HG03354 (cell line): ENCODE results near the gene IGF1R.

Experiments used
- ATAC-seq: cut with Tn5 transposase; IDR thresholded peaks from one replicate; pipeline ENCODE4 v1.9.1; 2021; ENCODE audit warnings: mild to moderate bottlenecking; ENCODE audit not compliant: unreplicated experiment, poor library complexity, severe bottlenecking

The IGF1R gene

GRCh38 chr15:98737159-98737558 lies 88.8 kb downstream of the IGF1R start:
- ATAC-seq, result no peak

- no peak for ATAC-seq
Observed at GRCh38 chr15:98737721-98738120, 89.4 kb downstream of the IGF1R start.

- ATAC-seq, result no peak
Observed at GRCh38 chr15:98738689-98739401, 90.5 kb downstream of the IGF1R start.

- no peak for ATAC-seq
Observed at GRCh38 chr15:98740295-98740694, 92.0 kb downstream of the IGF1R start.

- no peak for ATAC-seq
Observed at GRCh38 chr15:98740963-98741362, 92.6 kb downstream of the IGF1R start.

GRCh38 chr15:98743177-98743576 lies 94.8 kb downstream of the IGF1R start:
- no peak for ATAC-seq

GRCh38 chr15:98744506-98744905 lies 96.2 kb downstream of the IGF1R start:
- ATAC-seq, result no peak

- ATAC-seq, result no peak
Observed at GRCh38 chr15:98745179-98745578, 96.8 kb downstream of the IGF1R start.

GRCh38 chr15:98745650-98746374 lies 97.5 kb downstream of the IGF1R start:
- ATAC-seq, result no peak

- ATAC-seq, result no peak
Observed at GRCh38 chr15:98746375-98747155, 98.2 kb downstream of the IGF1R start.

GRCh38 chr15:98751767-98752166 lies 103.4 kb downstream of the IGF1R start:
- no peak for ATAC-seq

- ATAC-seq, result no peak
Observed at GRCh38 chr15:98753726-98754656, 105.7 kb downstream of the IGF1R start.

- no peak for ATAC-seq
Observed at GRCh38 chr15:98754657-98755022, 106.3 kb downstream of the IGF1R start.

- ATAC-seq, result no peak
Observed at GRCh38 chr15:98755138-98755537, 106.8 kb downstream of the IGF1R start.

- ATAC-seq, result no peak
Observed at GRCh38 chr15:98755781-98756180, 107.4 kb downstream of the IGF1R start.

GRCh38 chr15:98758224-98758623 lies 109.9 kb downstream of the IGF1R start:
- ATAC-seq, result no peak

- no peak for ATAC-seq
Observed at GRCh38 chr15:98759277-98759676, 110.9 kb downstream of the IGF1R start.

- no peak for ATAC-seq
Observed at GRCh38 chr15:98760112-98760826, 111.9 kb downstream of the IGF1R start.

- no peak for ATAC-seq
Observed at GRCh38 chr15:98760975-98761374, 112.6 kb downstream of the IGF1R start.
